Keratinocyte (primary cell): ENCODE results near the gene BTG4. TPM values are rescaled to one million over a fixed set of nuclear protein-coding genes. Genes with fewer than 3 reads are reported as not detected.

Experiments used
- DNase-seq: peaks from one replicate; pipeline ENCODE4 v3.0.0-alpha.2; 2011; ENCODE audit warnings: low read depth, missing footprints, low spot score
- FAIRE-seq: peaks from 2 replicates; lab custom pipeline; 2011; peaks lifted over from hg19 to GRCh38; lab: Jason Lieb, UNC
- H2AFZ ChIP-seq: 2 replicates; pipeline ENCODE4 v1.6.0; 2012; ENCODE audit warnings: low read length, control low read depth, inconsistent platforms; ENCODE audit not compliant: control insufficient read depth
- H3K27ac ChIP-seq: 2 replicates; pipeline ENCODE4 v1.5.1; 2011; ENCODE audit warnings: low read length; ENCODE audit not compliant: control insufficient read depth, insufficient read depth
- H3K27me3 ChIP-seq: 3 replicates; pipeline ENCODE4 v1.6.0; 2011; ENCODE audit warnings: low read length; ENCODE audit not compliant: control insufficient read depth, insufficient read depth; ENCODE audit errors: extremely low read depth
- H3K36me3 ChIP-seq, 2 experiments: 2 replicates in 1 of 2; 3 replicates in 1 of 2; pipeline ENCODE4 v1.5.1; 2011; ENCODE audit warnings: low read length in 2 of 2, mild to moderate bottlenecking in 1 of 2; ENCODE audit not compliant: control insufficient read depth in 2 of 2, insufficient read depth in 2 of 2; ENCODE audit errors: extremely low read depth in 1 of 2
- H3K4me1 ChIP-seq: 3 replicates; pipeline ENCODE4 v1.5.1; 2011; ENCODE audit warnings: low read length; ENCODE audit not compliant: control insufficient read depth, insufficient read depth; ENCODE audit errors: extremely low read depth
- H3K4me2 ChIP-seq: 3 replicates; pipeline ENCODE4 v1.6.0; 2011; ENCODE audit warnings: low read depth, low read length; ENCODE audit not compliant: control insufficient read depth, insufficient read depth; ENCODE audit errors: extremely low read depth
- H3K4me3 ChIP-seq, 3 experiments: fragments of 200-600 bp in 1 of 3; sonication (generic) in 1 of 3; 2 replicates in 2 of 3; 3 replicates in 1 of 3; pipeline ENCODE4 v1.5.1; 2011 to 2016; ENCODE audit warnings: low read length in 3 of 3, mild to moderate bottlenecking in 3 of 3, control low read depth in 2 of 3, inconsistent platforms in 1 of 3, low read depth in 1 of 3, mixed read lengths in 1 of 3, mixed run types in 1 of 3, moderate library complexity in 1 of 3; ENCODE audit not compliant: control insufficient read depth in 2 of 3, insufficient read depth in 2 of 3; ENCODE audit errors: extremely low read depth in 1 of 3
- H3K79me2 ChIP-seq: 2 replicates; pipeline ENCODE4 v1.6.0; 2012; ENCODE audit warnings: low read length; ENCODE audit not compliant: control insufficient read depth, insufficient read depth
- H3K9ac ChIP-seq: 3 replicates; pipeline ENCODE4 v1.6.0; 2011; ENCODE audit warnings: low read length; ENCODE audit not compliant: control insufficient read depth, insufficient read depth; ENCODE audit errors: extremely low read depth
- H3K9me1 ChIP-seq: 3 replicates; pipeline ENCODE4 v1.6.0; 2011; ENCODE audit warnings: low read length; ENCODE audit not compliant: control insufficient read depth, insufficient read depth; ENCODE audit errors: extremely low read depth
- H3K9me3 ChIP-seq: 2 replicates; pipeline ENCODE4 v1.5.1; 2012; ENCODE audit warnings: low read depth, low read length; ENCODE audit not compliant: control insufficient read depth
- H4K20me1 ChIP-seq: 3 replicates; pipeline ENCODE4 v1.6.0; 2011; ENCODE audit warnings: low read length; ENCODE audit not compliant: control insufficient read depth, insufficient read depth; ENCODE audit errors: extremely low read depth
- CTCF ChIP-seq, 3 experiments: IDR thresholded peaks in 1 of 3; conservative IDR thresholded peaks in 1 of 3; optimal IDR thresholded peaks in 1 of 3; 2 replicates in 2 of 3; 3 replicates in 1 of 3; pipeline versions ENCODE3 to v1.5.1; 2011; ENCODE audit warnings: low read length in 3 of 3, mild to moderate bottlenecking in 3 of 3, moderate library complexity in 2 of 3, control low read depth in 1 of 3, inconsistent platforms in 1 of 3; ENCODE audit not compliant: insufficient read depth in 2 of 3; ENCODE audit errors: extremely low read depth in 1 of 3
- EZH2 ChIP-seq: IDR thresholded peaks from one replicate; pipeline ENCODE4 v1.6.1; 2012; ENCODE audit warnings: inconsistent platforms, mild to moderate bottlenecking, low read length, moderate library complexity
- dilution Hi-C: fragments of 300-500 bp; cut with MboI; formaldehyde crosslinking; loops from one replicate; pipeline ENCODE4 v1.7.0; 2020; ENCODE audit warnings: low sequenced_read_pairs; ENCODE audit not compliant: extremely low pct_ligation_motif_present
- polyA plus RNA-seq, 5 experiments: library from polyadenylated mRNA; depleted of rRNA in 3 of 5; stranded (reverse) in 3 of 5; stranded (forward) in 1 of 5; unstranded in 1 of 5; fragments of >200 nt; gene quantifications; 1 replicate in 1 of 5; 2 replicates in 3 of 5; 3 replicates in 1 of 5; pipeline versions ENCODE4 v1.2.1 to v1.2.3, GENCODE V29; 2011 to 2012; ENCODE audit warnings: missing spikeins in 2 of 5, low read depth in 1 of 5, low replicate concordance in 1 of 5

Gene BTG4
- polyA plus RNA-seq, 1 donor (not counting 4 experiments of a cell fraction or from before 2014, with no cell fraction given), result 0.12 TPM

- FAIRE-seq (peak; percentile 69), DNase-seq (peak; percentile 48)
- no peak for TF ChIP-seq EZH2
- TF ChIP-seq CTCF (optimal IDR thresholded peaks at IDR 0.05 in 1 of 3, IDR thresholded peaks at IDR 0.05 in 1 of 3, conservative IDR thresholded peaks at IDR 0.05 in 1 of 3; ENCODE audit: extremely low read depth in 1 of 3, insufficient read depth in 2 of 3, low read length in 3 of 3), result no peak
- peak overlapping the region in 1 of 3 experiments; percentile 2 for H3K4me3 ChIP-seq
- no peaks in the 10 kb centered on the region for H3K9me3 ChIP-seq
- peak overlapping the region; percentile 40 for H3K4me2 ChIP-seq
- peaks cover 29% of the 10 kb centered on the region for H3K4me1 ChIP-seq
- dilution Hi-C loops, result no loop called here
- H2AFZ ChIP-seq, result peak overlapping the region; percentile 21
- peak overlapping the region; percentile 9 for H3K9ac ChIP-seq
- no peaks in the 10 kb centered on the region for H3K9me1 ChIP-seq
- peak overlapping the region; percentile 70 for H3K27ac ChIP-seq
- H3K27me3 ChIP-seq, result no peaks in the 10 kb centered on the region
- no peaks in the 10 kb centered on the region for H3K79me2 ChIP-seq
- H4K20me1 ChIP-seq, result no peaks in the 10 kb centered on the region
- no peaks in the 10 kb centered on the region for H3K36me3 ChIP-seq
These were observed 1.9 kb downstream of the BTG4 start for GRCh38 chr11:111510311-111510710.

- H2AFZ ChIP-seq, result no peak overlapping the region
- H3K79me2 ChIP-seq, result no peaks in the 10 kb centered on the region
- TF ChIP-seq CTCF (optimal IDR thresholded peaks at IDR 0.05 in 1 of 3, IDR thresholded peaks at IDR 0.05 in 1 of 3, conservative IDR thresholded peaks at IDR 0.05 in 1 of 3; ENCODE audit: extremely low read depth in 1 of 3, insufficient read depth in 2 of 3, low read length in 3 of 3) (no peak), EZH2 (no peak)
- H3K4me1 ChIP-seq, result peaks cover 11% of the 10 kb centered on the region
- H3K9me3 ChIP-seq, result no peaks in the 10 kb centered on the region
- H3K4me2 ChIP-seq, result no peak overlapping the region
- dilution Hi-C loops, result no loop called here
- FAIRE-seq (peak; percentile 55), DNase-seq (no peak)
- no peaks in the 10 kb centered on the region for H3K36me3 ChIP-seq
- H3K9ac ChIP-seq, result no peak overlapping the region
- no peaks in the 10 kb centered on the region for H4K20me1 ChIP-seq
- H3K27me3 ChIP-seq, result no peaks in the 10 kb centered on the region
- no peak overlapping the region for H3K4me3 ChIP-seq
- no peaks in the 10 kb centered on the region for H3K9me1 ChIP-seq
- no peak overlapping the region for H3K27ac ChIP-seq
These were observed 9.6 kb downstream of the BTG4 start for GRCh38 chr11:111502611-111503010.
